Liver (tissue), 9 donors: ENCODE measurements around the gene TMEM200C. TPM values are rescaled to one million over a fixed set of nuclear protein-coding genes. Genes with fewer than 3 reads are reported as not detected.
A peak's percentile ranks its signal among the peaks of the same experiment; 100 is the strongest.

ENCODE experiments used
- DNase-seq: peaks from one replicate; pipeline ENCODE4 v3.0.0-alpha.2; 2017; ENCODE audit warnings: low spot score
- H3K27ac ChIP-seq, 2 donors: one replicate each; pipeline ENCODE4 v1.7.0; 2013; ENCODE audit warnings: inconsistent platforms in 2 of 2, low read length in 2 of 2, control low read depth in 1 of 2, low read depth in 1 of 2, mild to moderate bottlenecking in 1 of 2
- H3K27me3 ChIP-seq, 4 donors: one replicate each; pipeline versions ENCODE4 v1.6.1 to v1.7.0; 2013; ENCODE audit warnings: low read length in 3 of 4, inconsistent platforms in 1 of 4, mild to moderate bottlenecking in 1 of 4, moderate library complexity in 1 of 4; ENCODE audit not compliant: control insufficient read depth in 4 of 4, insufficient read depth in 4 of 4
- H3K36me3 ChIP-seq, 4 donors: one replicate each; pipeline versions ENCODE4 v1.6.1 to v1.7.0; 2013; ENCODE audit warnings: low read length in 3 of 4, mild to moderate bottlenecking in 3 of 4, low read depth in 1 of 4, moderate library complexity in 1 of 4; ENCODE audit not compliant: control insufficient read depth in 4 of 4, insufficient read depth in 3 of 4
- H3K4me1 ChIP-seq, 4 donors: one replicate each; pipeline versions ENCODE4 v1.6.1 to v1.7.0; 2013; ENCODE audit warnings: low read length in 3 of 4, mild to moderate bottlenecking in 3 of 4, moderate library complexity in 1 of 4; ENCODE audit not compliant: control insufficient read depth in 4 of 4, insufficient read depth in 4 of 4
- H3K4me3 ChIP-seq, 3 donors: one replicate each; pipeline versions ENCODE4 v1.6.1 to v1.7.0; 2013; ENCODE audit warnings: low read length in 3 of 3, control low read depth in 1 of 3, low read depth in 1 of 3, mild to moderate bottlenecking in 1 of 3
- H3K9ac ChIP-seq, 2 donors: one replicate each; pipeline ENCODE4 v1.7.0; 2013; ENCODE audit warnings: low read length in 2 of 2, mild to moderate bottlenecking in 2 of 2, moderate library complexity in 2 of 2, control low read depth in 1 of 2, low read depth in 1 of 2
- H3K9me3 ChIP-seq, 4 donors: one replicate each; pipeline versions ENCODE4 v1.6.1 to v1.7.0; 2013; ENCODE audit warnings: low read length in 3 of 4; ENCODE audit not compliant: control insufficient read depth in 4 of 4
- CTCF ChIP-seq: fragments of 150-350 bp; IDR thresholded peaks from 2 replicates; pipeline ENCODE4 v1.5.1; 2017; ENCODE audit warnings: improper control_type of control experiment, low read depth, low read length; ENCODE audit not compliant: missing input control
- FOXA1 ChIP-seq: IDR thresholded peaks from 2 replicates; pipeline ENCODE4 v1.6.1; 2016; ENCODE audit warnings: antibody characterized with exemption
- FOXA2 ChIP-seq: IDR thresholded peaks from 2 replicates; pipeline ENCODE4 v1.6.1; 2016; ENCODE audit warnings: antibody characterized with exemption
- GABPA ChIP-seq, 2 donors: IDR thresholded peaks in 1 of 2; conservative IDR thresholded peaks in 1 of 2; 2 replicates each; pipeline ENCODE4 v1.6.1; 2016; ENCODE audit warnings: antibody characterized with exemption in 2 of 2, mild to moderate bottlenecking in 1 of 2, moderate library complexity in 1 of 2
- HNF4G ChIP-seq: IDR thresholded peaks from 2 replicates; pipeline ENCODE4 v1.6.1; 2016; ENCODE audit warnings: antibody characterized with exemption
- MAX ChIP-seq: IDR thresholded peaks from 2 replicates; pipeline ENCODE4 v1.6.1; 2016; ENCODE audit warnings: antibody characterized with exemption
- NR2F2 ChIP-seq: IDR thresholded peaks from 2 replicates; pipeline ENCODE4 v1.6.1; 2016; ENCODE audit warnings: antibody characterized with exemption
- RXRA ChIP-seq, 2 donors: IDR thresholded peaks; 2 replicates each; pipeline ENCODE4 v1.6.1; 2017 to 2018; ENCODE audit warnings: antibody characterized with exemption in 2 of 2, mild to moderate bottlenecking in 1 of 2
- SP1 ChIP-seq: IDR thresholded peaks from 2 replicates; pipeline ENCODE4 v1.6.1; 2018; ENCODE audit warnings: antibody characterized with exemption, mild to moderate bottlenecking
- YY1 ChIP-seq: IDR thresholded peaks from 2 replicates; pipeline ENCODE4 v1.6.1; 2016; ENCODE audit warnings: antibody characterized with exemption, mild to moderate bottlenecking
- ZBTB33 ChIP-seq: IDR thresholded peaks from 2 replicates; pipeline ENCODE4 v1.6.1; 2016; ENCODE audit warnings: antibody characterized with exemption
- WGBS: extraction: QIAGEN DNeasy Blood & Tissue Kit; methylation state at CpG from one replicate; pipeline ENCODE4 v1.1.7; 2013; 5-methylcytosine and 5-hydroxymethylcytosine counted together
- polyA plus RNA-seq, 2 donors: library from polyadenylated mRNA; stranded (reverse) in 1 of 2; unstranded in 1 of 2; fragments of 200-250 nt in 1 of 2; fragments of >200 nt in 1 of 2; fragmentation: Nextera tagmentation in 1 of 2; extraction: Ambion mirVana in 1 of 2; gene quantifications; one replicate each; pipeline versions ENCODE4 v1.2.1 to v1.2.3, GENCODE V29; 2013 to 2015
- total RNA-seq, 2 donors: library from RNA; depleted of rRNA; stranded (reverse); fragments of >200 nt; gene quantifications; one replicate each; pipeline ENCODE4 v1.2.3, GENCODE V29; 2014
- TF ChIP-seq, protein P1 (sequence below): IDR thresholded peaks from 2 replicates; pipeline ENCODE4 v1.6.1; 2016; ENCODE audit warnings: antibody characterized with exemption
- donor health status: healthy.
- donor health status: healthy.
- donor health status: healthy.
- donor health status: healthy.
- donor health status: healthy.

Gene TMEM200C
- total and polyA plus RNA-seq, 4 donors: 0.08 to 0.58 (median 0.24) TPM

- Histone ChIP-seq H3K4me3 (peak overlapping the region; percentile 13 to 63 (median 49)), H3K9ac (no peak overlapping the region), H3K9me3 (no peaks in the 10 kb centered on the region), H3K27ac (no peak overlapping the region), H3K36me3 (no peaks in the 10 kb centered on the region), H3K4me1 (peaks cover 6 to 27% (median 13%) of the 10 kb centered on the region in 4 donors), H3K27me3 (peaks cover 0 to 23% (median 8%) of the 10 kb centered on the region in 4 donors)
- 9% methylated on average over 106 of the region's 106 CpGs for WGBS
- peak; percentile 57 for DNase-seq
- TF ChIP-seq CTCF (peak; percentile 71), NR2F2 (no peak)
Observed at GRCh38 chr18:5890331-5891183, 4.8 kb downstream of the TMEM200C start.

- peaks cover 0 to 3% (median 0%) of the 10 kb centered on the region in 4 donors for H3K27me3 ChIP-seq
- H3K4me3 ChIP-seq: no peak overlapping the region
- TF ChIP-seq GABPA (IDR thresholded peaks at IDR 0.05 in 1 of 2, conservative IDR thresholded peaks at IDR 0.05 in 1 of 2) (no peak), HNF4G (no peak), YY1 (no peak)
- no peaks in the 10 kb centered on the region for H3K36me3 ChIP-seq
- 79% methylated on average over 2 of the region's 2 CpGs for whole genome bisulfite sequencing
- peaks cover 0 to 3% (median 1%) of the 10 kb centered on the region in 4 donors for H3K4me1 ChIP-seq
- no peak overlapping the region for H3K9ac ChIP-seq
- DNase-seq: no peak
- no peak overlapping the region for H3K27ac ChIP-seq
- H3K9me3 ChIP-seq: no peaks in the 10 kb centered on the region
Observed at GRCh38 chr18:5885361-5885760, 10.0 kb downstream of the TMEM200C start.

DNA sequence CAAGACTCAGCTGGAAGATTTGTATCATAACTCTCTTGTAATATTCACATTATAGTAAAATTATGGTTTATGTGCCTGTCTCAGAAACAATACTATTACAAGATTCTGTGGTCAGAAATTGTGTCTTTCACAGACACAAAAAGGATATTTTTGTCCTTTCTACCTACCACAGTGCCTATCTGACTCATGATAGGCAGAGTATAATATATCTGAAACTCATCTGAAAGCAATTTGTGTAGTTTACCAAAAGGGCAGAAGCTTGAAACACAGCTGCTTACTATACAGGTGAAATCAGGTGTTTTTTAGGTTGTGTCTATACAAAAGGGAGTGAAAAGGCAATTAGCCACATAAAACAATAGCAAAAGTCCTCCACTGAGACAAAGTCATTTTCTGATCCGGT, 10.9 kb downstream of the TMEM200C start:
- 84% methylated on average over 1 of the region's 1 CpG for WGBS
- TF ChIP-seq YY1 (no peak), MAX (no peak), NR2F2 (no peak), SP1 (no peak), FOXA1 (no peak), FOXA2 (no peak), RXRA (IDR thresholded peaks at IDR 0.05) (no peak), GABPA (IDR thresholded peaks at IDR 0.05 in 1 of 2, conservative IDR thresholded peaks at IDR 0.05 in 1 of 2) (no peak), ZBTB33 (no peak)
- TF ChIP-seq, protein P1, sequence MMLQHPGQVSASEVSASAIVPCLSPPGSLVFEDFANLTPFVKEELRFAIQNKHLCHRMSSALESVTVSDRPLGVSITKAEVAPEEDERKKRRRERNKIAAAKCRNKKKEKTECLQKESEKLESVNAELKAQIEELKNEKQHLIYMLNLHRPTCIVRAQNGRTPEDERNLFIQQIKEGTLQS: no peak
- no peak overlapping the region for H3K9ac ChIP-seq

More for the DNA sequence above, 10.9 kb downstream of the TMEM200C start:
- no peak overlapping the region for H3K27ac ChIP-seq
- peaks cover 0 to 2% (median 0%) of the 10 kb centered on the region in 4 donors for H3K4me1 ChIP-seq
- no peak overlapping the region for H3K4me3 ChIP-seq
- no peak for DNase-seq
- no peaks in the 10 kb centered on the region for H3K36me3 ChIP-seq
- H3K27me3 ChIP-seq: peaks cover 0 to 3% (median 0%) of the 10 kb centered on the region in 4 donors
- H3K9me3 ChIP-seq: no peaks in the 10 kb centered on the region
